Stimulated activated effector memory CD8-positive, alpha-beta T cell treated with anti-CD3 and anti-CD28 coated beads, Interleukin-12 subunit alpha, Interleukin-12 subunit beta, amount 100 ng/mL, for 72 hours (primary cell): ENCODE results near the gene PPIP5K2.

Source experiments
- ATAC-seq: fragments of 150-1000 bp; cut with Tn5 transposase; 2 replicates; pipeline ENCODE4 v1.10.0; 2021
- DNase-seq, 2 donors: peaks; one replicate each; pipeline ENCODE4 v3.0.0; 2021 to 2022; ENCODE audit warnings: low spot score in 2 of 2
- H3K27ac Mint-ChIP-seq: one replicate; pipeline ENCODE4 v1.8.0; 2022; ENCODE audit warnings: mild to moderate bottlenecking, mixed read lengths
- H3K36me3 Mint-ChIP-seq: one replicate; pipeline ENCODE4 v1.8.0; 2022; ENCODE audit warnings: mild to moderate bottlenecking, mixed read lengths
- H3K4me1 Mint-ChIP-seq: one replicate; pipeline ENCODE4 v1.8.0; 2022; ENCODE audit warnings: mixed read lengths
- H3K4me3 Mint-ChIP-seq: one replicate; pipeline ENCODE4 v1.8.0; 2022; ENCODE audit warnings: mild to moderate bottlenecking, mixed read lengths
- H3K9me3 Mint-ChIP-seq: one replicate; pipeline ENCODE4 v1.8.0; 2022; ENCODE audit warnings: mixed read lengths

PPIP5K2 gene

GRCh38 chr5:103111468-103111867 is 8.6 kb upstream of the PPIP5K2 start:
- peak; percentile 83 for ATAC-seq
- Mint-ChIP-seq H3K27ac (peak overlapping the region; percentile 91), H3K4me3 (peak overlapping the region; percentile 35), H3K4me1 (peaks cover 23% of the 10 kb centered on the region), H3K36me3 (peaks cover 14% of the 10 kb centered on the region), H3K9me3 (peaks cover 4% of the 10 kb centered on the region)
- DNase-seq: peak in 1 of 2 donors; percentile 6

GRCh38 chr5:103112910-103113309 is 7.2 kb upstream of the PPIP5K2 start:
- peaks cover 23% of the 10 kb centered on the region for H3K4me1 Mint-ChIP-seq

GRCh38 chr5:103114440-103114839 is 5.7 kb upstream of the PPIP5K2 start:
- H3K27ac Mint-ChIP-seq: no peak overlapping the region
- DNase-seq: no peak
- peaks cover 23% of the 10 kb centered on the region for H3K4me1 Mint-ChIP-seq
- ATAC-seq: no peak
- H3K9me3 Mint-ChIP-seq: peaks cover 4% of the 10 kb centered on the region
- H3K4me3 Mint-ChIP-seq: no peak overlapping the region
- peaks cover 2% of the 10 kb centered on the region for H3K36me3 Mint-ChIP-seq

More at GRCh38 chr5:103112910-103113309, 7.2 kb upstream of the PPIP5K2 start:
- DNase-seq (no peak), ATAC-seq (no peak)
- peak overlapping the region; percentile 1 for H3K4me3 Mint-ChIP-seq
- peaks cover 5% of the 10 kb centered on the region for H3K36me3 Mint-ChIP-seq
- H3K9me3 Mint-ChIP-seq: peaks cover 4% of the 10 kb centered on the region
- H3K27ac Mint-ChIP-seq: peak overlapping the region; percentile 91

GRCh38 chr5:103117471-103117991 is 2.6 kb upstream of the PPIP5K2 start:
- H3K27ac Mint-ChIP-seq: peak overlapping the region; percentile 98
- no peak for ATAC-seq
- no peaks in the 10 kb centered on the region for H3K9me3 Mint-ChIP-seq
- peaks cover 10% of the 10 kb centered on the region for H3K36me3 Mint-ChIP-seq
- no peak overlapping the region for H3K4me3 Mint-ChIP-seq
- H3K4me1 Mint-ChIP-seq: peaks cover 31% of the 10 kb centered on the region
- DNase-seq: no peak

GRCh38 chr5:103119070-103119764 is 884 bp upstream of the PPIP5K2 start:
- H3K4me1 Mint-ChIP-seq: peaks cover 30% of the 10 kb centered on the region
- peak overlapping the region; percentile 98 for H3K27ac Mint-ChIP-seq
- DNase-seq (no peak), ATAC-seq (no peak)
- H3K36me3 Mint-ChIP-seq: peaks cover 10% of the 10 kb centered on the region
- peak overlapping the region; percentile 92 for H3K4me3 Mint-ChIP-seq
- H3K9me3 Mint-ChIP-seq: no peaks in the 10 kb centered on the region

GRCh38 chr5:103120607-103121200 is 603 bp downstream of the PPIP5K2 start:
- H3K4me1 Mint-ChIP-seq: peaks cover 27% of the 10 kb centered on the region
- peak in 1 of 2 donors; percentile 58 for DNase-seq
- ATAC-seq: no peak

GRCh38 chr5:103122242-103122641 is 2.1 kb downstream of the PPIP5K2 start:
- no peak overlapping the region for H3K27ac Mint-ChIP-seq
- H3K36me3 Mint-ChIP-seq: peaks cover 10% of the 10 kb centered on the region
- H3K9me3 Mint-ChIP-seq: no peaks in the 10 kb centered on the region
- peaks cover 29% of the 10 kb centered on the region for H3K4me1 Mint-ChIP-seq
- no peak overlapping the region for H3K4me3 Mint-ChIP-seq
- no peak for ATAC-seq
- DNase-seq: no peak

More at GRCh38 chr5:103120607-103121200, 603 bp downstream of the PPIP5K2 start:
- Mint-ChIP-seq H3K36me3 (peaks cover 10% of the 10 kb centered on the region), H3K9me3 (no peaks in the 10 kb centered on the region), H3K27ac (peak overlapping the region; percentile 98), H3K4me3 (peak overlapping the region; percentile 92)

- peaks cover 27% of the 10 kb centered on the region for H3K4me1 Mint-ChIP-seq
- H3K27ac Mint-ChIP-seq: no peak overlapping the region
- no peak for DNase-seq
- no peak for ATAC-seq
- no peaks in the 10 kb centered on the region for H3K9me3 Mint-ChIP-seq
- H3K36me3 Mint-ChIP-seq: peaks cover 11% of the 10 kb centered on the region
- H3K4me3 Mint-ChIP-seq: no peak overlapping the region
Observed at GRCh38 chr5:103126557-103126956, 6.5 kb downstream of the PPIP5K2 start.

- Mint-ChIP-seq H3K4me1 (peaks cover 19% of the 10 kb centered on the region), H3K9me3 (no peaks in the 10 kb centered on the region), H3K27ac (no peak overlapping the region), H3K4me3 (no peak overlapping the region), H3K36me3 (peaks cover 17% of the 10 kb centered on the region)
- ATAC-seq (no peak), DNase-seq (no peak)
Observed at GRCh38 chr5:103127292-103127817, 7.3 kb downstream of the PPIP5K2 start.

- peaks cover 16% of the 10 kb centered on the region for H3K4me1 Mint-ChIP-seq
- no peak for ATAC-seq
- H3K36me3 Mint-ChIP-seq: peaks cover 17% of the 10 kb centered on the region
- DNase-seq: no peak
- H3K4me3 Mint-ChIP-seq: no peak overlapping the region
- no peak overlapping the region for H3K27ac Mint-ChIP-seq
- H3K9me3 Mint-ChIP-seq: no peaks in the 10 kb centered on the region
Observed at GRCh38 chr5:103128202-103128601, 8.1 kb downstream of the PPIP5K2 start.

GRCh38 chr5:103132684-103133083 is 12.6 kb downstream of the PPIP5K2 start:
- no peaks in the 10 kb centered on the region for H3K9me3 Mint-ChIP-seq
- H3K4me3 Mint-ChIP-seq: no peak overlapping the region
- H3K36me3 Mint-ChIP-seq: peaks cover 41% of the 10 kb centered on the region
- peaks cover 12% of the 10 kb centered on the region for H3K4me1 Mint-ChIP-seq
- no peak overlapping the region for H3K27ac Mint-ChIP-seq
- no peak for DNase-seq
- peak; percentile 72 for ATAC-seq

- ATAC-seq (no peak), DNase-seq (no peak)
- Mint-ChIP-seq H3K4me3 (no peak overlapping the region), H3K36me3 (peaks cover 41% of the 10 kb centered on the region), H3K4me1 (peaks cover 10% of the 10 kb centered on the region), H3K9me3 (no peaks in the 10 kb centered on the region), H3K27ac (no peak overlapping the region)
Observed at GRCh38 chr5:103133231-103133630, 13.1 kb downstream of the PPIP5K2 start.

- Mint-ChIP-seq H3K4me1 (peaks cover 10% of the 10 kb centered on the region), H3K4me3 (no peak overlapping the region), H3K27ac (no peak overlapping the region), H3K9me3 (no peaks in the 10 kb centered on the region), H3K36me3 (peaks cover 50% of the 10 kb centered on the region)
- DNase-seq: no peak
- ATAC-seq: no peak
Observed at GRCh38 chr5:103135461-103135860, 15.4 kb downstream of the PPIP5K2 start.

- ATAC-seq (no peak), DNase-seq (no peak)
- Mint-ChIP-seq H3K4me3 (no peak overlapping the region), H3K27ac (no peak overlapping the region), H3K36me3 (peaks cover 55% of the 10 kb centered on the region), H3K9me3 (no peaks in the 10 kb centered on the region), H3K4me1 (peaks cover 5% of the 10 kb centered on the region)
Observed at GRCh38 chr5:103138202-103138690, 18.1 kb downstream of the PPIP5K2 start.

- Mint-ChIP-seq H3K36me3 (peaks cover 54% of the 10 kb centered on the region), H3K9me3 (no peaks in the 10 kb centered on the region), H3K4me1 (peaks cover 4% of the 10 kb centered on the region), H3K27ac (no peak overlapping the region), H3K4me3 (no peak overlapping the region)
- DNase-seq (peak; percentile 65 to 83), ATAC-seq (peak; percentile 90)
Observed at GRCh38 chr5:103139264-103139865, 19.3 kb downstream of the PPIP5K2 start.
